Neural crest cell (in vitro differentiated cells): ENCODE measurements around the gene CPLANE1. TPM values are rescaled to one million over a fixed set of nuclear protein-coding genes. Genes with fewer than 3 reads are reported as not detected.

Source experiments
- DNase-seq: peaks from one replicate; pipeline ENCODE4 v3.0.0; 2021; ENCODE audit warnings: low read depth, mixed read lengths, low spot score
- H3K27ac Mint-ChIP-seq: one replicate; pipeline ENCODE4 v1.8.0; 2021; ENCODE audit warnings: mild to moderate bottlenecking, mixed read lengths; ENCODE audit not compliant: unreplicated experiment
- H3K27me3 Mint-ChIP-seq: 2 replicates; pipeline ENCODE4 v1.8.0; 2021; ENCODE audit warnings: low read depth, mild to moderate bottlenecking, mixed read lengths
- H3K36me3 Mint-ChIP-seq: 2 replicates; pipeline ENCODE4 v1.8.0; 2021; ENCODE audit warnings: low read depth, mild to moderate bottlenecking, mixed read lengths
- H3K4me1 Mint-ChIP-seq: 2 replicates; pipeline ENCODE4 v1.8.0; 2021; ENCODE audit warnings: mixed read lengths
- H3K4me3 Mint-ChIP-seq: one replicate; pipeline ENCODE4 v1.8.0; 2021; ENCODE audit warnings: mild to moderate bottlenecking, mixed read lengths
- H3K9me3 Mint-ChIP-seq: 2 replicates; pipeline ENCODE4 v1.8.0; 2021; ENCODE audit warnings: mixed read lengths
- total RNA-seq: library from RNA; stranded (reverse); gene quantifications from 2 replicates; pipeline ENCODE4 v1.2.1, GENCODE V29; 2021
- TF ChIP-seq, protein P1 (sequence below): fragments of 200-600 bp; sonication (generic); conservative IDR thresholded peaks from 2 replicates; pipeline ENCODE4 v1.5.0; 2021; ENCODE audit warnings: antibody characterized with exemption, mild to moderate bottlenecking

CPLANE1 gene
- total RNA-seq, 1 donor from 2014 or later: 25.8 TPM

DNA sequence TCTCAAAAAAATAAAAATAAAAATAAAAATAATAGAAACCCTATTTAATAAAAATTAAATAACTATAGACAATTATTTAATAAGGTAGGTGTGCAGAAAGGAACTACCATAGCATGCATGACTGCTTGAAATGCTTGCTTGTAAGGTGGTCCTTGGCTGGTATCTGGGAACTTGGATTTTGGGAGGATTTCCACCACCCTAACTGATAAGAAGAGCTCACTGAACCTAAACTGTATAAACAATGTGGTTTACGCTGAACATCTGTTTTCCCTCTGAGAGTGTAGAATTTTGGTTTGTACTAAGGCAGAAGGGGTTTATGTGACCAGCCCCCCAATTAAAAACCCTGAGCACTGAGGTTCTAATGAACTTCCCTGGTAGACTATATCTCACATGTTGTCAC lies 31.2 kb downstream of the CPLANE1 start:
- Mint-ChIP-seq H3K36me3 (peaks cover 7% of the 10 kb centered on the region), H3K27me3 (no peaks in the 10 kb centered on the region), H3K27ac (no peak overlapping the region), H3K4me3 (no peak overlapping the region), H3K9me3 (no peaks in the 10 kb centered on the region), H3K4me1 (peaks cover 13% of the 10 kb centered on the region)
- DNase-seq: no peak
- TF ChIP-seq, protein P1, sequence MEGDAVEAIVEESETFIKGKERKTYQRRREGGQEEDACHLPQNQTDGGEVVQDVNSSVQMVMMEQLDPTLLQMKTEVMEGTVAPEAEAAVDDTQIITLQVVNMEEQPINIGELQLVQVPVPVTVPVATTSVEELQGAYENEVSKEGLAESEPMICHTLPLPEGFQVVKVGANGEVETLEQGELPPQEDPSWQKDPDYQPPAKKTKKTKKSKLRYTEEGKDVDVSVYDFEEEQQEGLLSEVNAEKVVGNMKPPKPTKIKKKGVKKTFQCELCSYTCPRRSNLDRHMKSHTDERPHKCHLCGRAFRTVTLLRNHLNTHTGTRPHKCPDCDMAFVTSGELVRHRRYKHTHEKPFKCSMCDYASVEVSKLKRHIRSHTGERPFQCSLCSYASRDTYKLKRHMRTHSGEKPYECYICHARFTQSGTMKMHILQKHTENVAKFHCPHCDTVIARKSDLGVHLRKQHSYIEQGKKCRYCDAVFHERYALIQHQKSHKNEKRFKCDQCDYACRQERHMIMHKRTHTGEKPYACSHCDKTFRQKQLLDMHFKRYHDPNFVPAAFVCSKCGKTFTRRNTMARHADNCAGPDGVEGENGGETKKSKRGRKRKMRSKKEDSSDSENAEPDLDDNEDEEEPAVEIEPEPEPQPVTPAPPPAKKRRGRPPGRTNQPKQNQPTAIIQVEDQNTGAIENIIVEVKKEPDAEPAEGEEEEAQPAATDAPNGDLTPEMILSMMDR: no peak

DNA sequence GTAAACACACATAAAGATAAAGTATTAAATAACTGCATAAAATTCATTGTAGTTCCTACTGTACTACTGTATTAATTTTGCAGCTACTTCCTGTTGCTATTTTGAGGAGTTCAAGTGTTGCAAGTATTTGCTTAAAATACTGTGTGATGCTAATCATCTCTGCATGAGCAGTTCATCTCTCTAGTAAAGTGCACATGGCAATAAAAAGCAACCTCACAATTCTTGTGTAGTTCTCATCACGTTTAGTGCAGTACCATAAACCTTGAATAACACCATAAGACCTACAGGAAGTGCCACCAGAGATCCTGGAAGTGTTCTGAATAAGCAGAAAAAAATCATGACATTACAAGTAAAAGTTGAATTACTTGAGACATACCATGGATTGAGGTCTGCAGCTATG lies 34.6 kb downstream of the CPLANE1 start:
- peaks cover 20% of the 10 kb centered on the region for H3K36me3 Mint-ChIP-seq
- H3K27me3 Mint-ChIP-seq: no peaks in the 10 kb centered on the region
- no peaks in the 10 kb centered on the region for H3K4me1 Mint-ChIP-seq
- no peaks in the 10 kb centered on the region for H3K9me3 Mint-ChIP-seq
- no peak for DNase-seq
- TF ChIP-seq, protein P1: no peak
- no peak overlapping the region for H3K27ac Mint-ChIP-seq
- no peak overlapping the region for H3K4me3 Mint-ChIP-seq

DNA sequence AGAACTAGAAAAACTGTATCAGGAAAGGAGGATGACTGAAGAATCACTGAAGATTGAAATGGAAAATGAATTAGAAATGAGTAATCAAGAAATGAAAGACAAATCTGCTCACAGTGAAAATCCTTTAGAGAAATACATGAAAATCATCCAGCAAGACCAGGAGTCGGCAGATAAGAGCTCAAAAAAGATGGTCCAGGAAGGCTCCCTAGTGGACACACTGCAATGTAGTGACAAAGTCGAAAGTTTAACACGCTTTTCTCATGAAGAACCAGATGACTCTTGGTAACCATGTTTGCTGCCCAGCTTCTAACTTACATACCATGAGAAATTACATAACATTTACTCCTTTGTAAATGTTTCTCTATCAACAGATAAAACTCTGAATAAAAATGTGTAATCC lies 37.1 kb downstream of the CPLANE1 start:
- no peak overlapping the region for H3K4me3 Mint-ChIP-seq
- DNase-seq: no peak
- no peak overlapping the region for H3K27ac Mint-ChIP-seq
- H3K36me3 Mint-ChIP-seq: peaks cover 22% of the 10 kb centered on the region
- no peaks in the 10 kb centered on the region for H3K9me3 Mint-ChIP-seq
- no peaks in the 10 kb centered on the region for H3K27me3 Mint-ChIP-seq
- TF ChIP-seq, protein P1: no peak
- no peaks in the 10 kb centered on the region for H3K4me1 Mint-ChIP-seq

DNA sequence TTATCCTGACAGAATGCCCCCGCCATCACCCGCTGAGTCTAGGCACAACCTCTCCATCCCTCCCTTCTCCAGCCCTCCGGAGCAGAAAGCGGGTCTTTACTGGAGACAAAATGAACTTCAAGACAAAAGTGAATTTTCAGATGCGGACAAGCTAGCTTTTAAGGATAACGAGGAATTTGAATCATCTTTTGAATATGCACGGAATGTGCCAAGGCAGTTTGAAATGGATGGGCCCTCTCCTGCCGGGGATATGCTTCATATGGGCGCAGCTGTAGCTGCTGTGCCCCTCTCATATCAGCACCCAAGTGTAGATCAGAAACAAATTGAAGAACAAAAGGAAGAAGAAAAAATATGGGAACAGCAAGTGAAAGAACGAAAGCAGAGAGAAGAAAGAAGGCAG lies 37.5 kb downstream of the CPLANE1 start:
- TF ChIP-seq, protein P1: no peak
- Mint-ChIP-seq H3K9me3 (no peaks in the 10 kb centered on the region), H3K27ac (peak overlapping the region; percentile 43), H3K4me3 (no peak overlapping the region), H3K36me3 (peaks cover 22% of the 10 kb centered on the region), H3K27me3 (no peaks in the 10 kb centered on the region), H3K4me1 (no peaks in the 10 kb centered on the region)
- DNase-seq: no peak

DNA sequence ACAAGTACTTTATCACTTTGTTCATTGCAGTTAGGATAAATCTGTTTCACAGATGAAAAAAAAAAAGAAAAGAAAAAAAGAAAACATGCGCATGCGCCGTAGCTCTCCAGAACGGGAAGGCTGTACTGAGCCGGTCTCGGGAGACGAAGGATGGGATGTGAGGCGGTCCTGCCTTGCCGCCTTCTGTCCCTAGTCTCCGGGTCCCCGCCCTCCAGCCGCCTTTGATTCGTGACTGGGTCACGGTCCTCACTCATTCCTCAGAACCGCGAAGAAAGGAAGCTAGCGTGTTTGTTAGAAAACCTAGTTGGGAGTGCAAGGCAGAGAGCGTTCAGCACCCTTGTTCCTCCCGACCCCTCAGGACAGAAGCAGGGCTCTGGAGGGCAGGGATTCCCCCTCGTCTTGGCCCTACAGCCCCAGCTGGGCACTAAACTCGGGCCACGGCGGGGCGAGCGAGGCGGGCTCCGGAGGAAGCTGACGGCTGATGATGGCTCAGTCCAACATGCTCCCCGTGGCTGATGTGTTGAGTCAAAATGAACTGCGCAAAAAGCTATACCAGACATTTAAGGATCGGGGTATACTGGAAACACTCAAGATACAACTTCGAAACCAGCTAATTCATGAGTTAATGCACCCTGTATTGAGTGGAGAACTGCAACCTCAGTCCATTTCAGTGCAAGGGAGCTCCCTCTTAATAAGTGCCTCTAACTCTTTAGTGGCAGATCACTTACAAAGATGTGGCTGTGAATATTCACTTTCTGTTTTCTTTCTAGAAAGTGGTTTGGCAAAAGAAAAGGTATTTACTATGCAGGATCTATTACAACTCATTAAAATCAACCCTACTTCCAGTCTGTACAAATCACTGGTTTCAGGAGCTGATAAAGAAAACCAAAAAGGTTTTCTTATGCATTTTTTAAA lies 40.0 kb downstream of the CPLANE1 start:
- no peak for DNase-seq

More for the DNA sequence above, 40.0 kb downstream of the CPLANE1 start:
- TF ChIP-seq, protein P1: no peak
- no peak overlapping the region for H3K4me3 Mint-ChIP-seq
- no peak overlapping the region for H3K27ac Mint-ChIP-seq
- H3K27me3 Mint-ChIP-seq: no peaks in the 10 kb centered on the region
- no peaks in the 10 kb centered on the region for H3K9me3 Mint-ChIP-seq
- H3K4me1 Mint-ChIP-seq: no peaks in the 10 kb centered on the region
- H3K36me3 Mint-ChIP-seq: peaks cover 22% of the 10 kb centered on the region
